ENCODE data around the gene PARK7. TPM values are rescaled to one million over a fixed set of nuclear protein-coding genes. Genes with fewer than 3 reads are reported as not detected.

PARK7 gene
- total RNA-seq, 4 donors from 2014 or later: 91.7 to 176 (median 166) TPM

- Histone ChIP-seq H3K36me3 (no peaks in the 10 kb centered on the region), H3K27me3 (no peaks in the 10 kb centered on the region), H3K4me3 (no peak overlapping the region), H3K9me3 (no peaks in the 10 kb centered on the region), H3K27ac (no peak overlapping the region), H3K4me1 (no peaks in the 10 kb centered on the region)
- DNase-seq: no peak
- intact Hi-C loops (cut with DNase I; ENCODE audit: low total_unique reads): no loop called here
- TF ChIP-seq POLR2A (IDR thresholded peaks at IDR 0.05) (no peak), CTCF (IDR thresholded peaks at IDR 0.05) (no peak)
These were observed 33.3 kb upstream of the PARK7 start for GRCh38 chr1:7928247-7928646.

DNA sequence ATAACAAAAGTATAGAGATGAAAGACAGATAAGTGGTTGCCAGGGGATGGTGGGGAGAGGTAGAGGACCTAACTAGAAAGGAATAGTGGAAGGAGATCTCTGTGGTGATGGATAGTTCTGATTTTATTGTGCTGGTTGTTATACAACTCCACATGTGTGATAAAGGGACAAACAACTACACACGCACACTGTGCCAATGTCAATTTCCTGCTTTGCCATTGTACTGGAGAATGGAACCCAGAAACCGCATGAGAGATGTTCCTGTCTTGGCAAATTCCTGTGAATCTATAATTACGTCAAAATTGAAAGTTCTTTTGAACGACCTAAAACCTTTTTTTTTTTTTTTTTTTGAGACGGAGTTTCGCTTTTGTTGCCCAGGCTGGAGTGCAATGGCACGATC, 31.9 kb upstream of the PARK7 start:
- H3K4me3 ChIP-seq: no peak overlapping the region
- TF ChIP-seq CTCF (IDR thresholded peaks at IDR 0.05) (no peak), POLR2A (IDR thresholded peaks at IDR 0.05) (no peak)
- H3K9me3 ChIP-seq: no peaks in the 10 kb centered on the region
- DNase-seq: no peak
- no peaks in the 10 kb centered on the region for H3K27me3 ChIP-seq
- intact Hi-C loops (cut with DNase I; ENCODE audit: low total_unique reads): no loop called here
- no peak overlapping the region for H3K27ac ChIP-seq
- no peaks in the 10 kb centered on the region for H3K4me1 ChIP-seq
- H3K36me3 ChIP-seq: no peaks in the 10 kb centered on the region

DNA sequence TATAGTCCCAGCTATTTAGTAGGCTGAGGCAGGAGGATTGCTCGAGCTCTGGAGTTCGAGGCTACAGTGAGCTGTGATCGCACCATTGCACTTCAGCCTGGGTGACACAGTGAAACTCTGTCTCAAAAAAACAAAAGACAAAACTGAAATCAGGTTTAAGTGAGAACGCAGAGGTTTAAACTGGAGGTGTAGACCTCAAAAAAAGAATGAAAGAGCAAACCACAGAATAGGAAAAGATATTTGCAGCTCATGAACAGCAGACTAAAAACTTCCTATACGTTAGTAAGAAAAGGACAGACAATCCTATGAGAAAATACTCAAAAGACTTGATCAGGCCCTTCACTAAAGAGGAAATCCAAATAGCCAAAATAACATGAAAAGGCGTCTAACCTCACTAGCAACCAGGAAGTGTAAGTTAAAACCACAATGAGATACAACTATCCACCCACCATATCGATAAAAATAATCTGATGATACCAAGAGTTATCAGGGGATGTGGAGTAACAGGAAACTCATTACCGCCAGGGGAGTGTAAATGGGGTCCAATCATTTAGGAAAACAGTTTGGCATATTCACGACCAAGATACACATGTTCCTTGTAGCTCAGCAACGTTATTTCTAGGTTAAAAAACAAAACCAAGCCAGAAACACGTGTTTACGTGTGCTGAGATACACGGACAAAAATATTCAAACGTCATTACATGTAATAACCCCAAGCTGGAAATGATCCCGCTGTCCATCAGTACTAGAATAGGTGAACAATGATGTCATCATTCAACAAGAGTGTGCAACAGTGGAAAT, 30.7 kb upstream of the PARK7 start:
- H3K36me3 ChIP-seq: no peaks in the 10 kb centered on the region
- intact Hi-C loops (cut with DNase I; ENCODE audit: low total_unique reads): no loop called here
- TF ChIP-seq POLR2A (IDR thresholded peaks at IDR 0.05) (no peak), CTCF (IDR thresholded peaks at IDR 0.05) (no peak)

GRCh38 chr1:7931446-7931812, 30.1 kb upstream of the PARK7 start:
- TF ChIP-seq CTCF (IDR thresholded peaks at IDR 0.05): no peak
- TF ChIP-seq POLR2A (IDR thresholded peaks at IDR 0.05): no peak
- intact Hi-C loops (cut with DNase I; ENCODE audit: low total_unique reads): no loop called here
- Histone ChIP-seq H3K9me3 (no peaks in the 10 kb centered on the region), H3K27me3 (peaks cover 0 to 1% of the 10 kb centered on the region in 2 donors), H3K4me1 (no peaks in the 10 kb centered on the region), H3K4me3 (no peak overlapping the region), H3K27ac (no peak overlapping the region), H3K36me3 (no peaks in the 10 kb centered on the region)
- no peak for DNase-seq

More for the DNA sequence above, 30.7 kb upstream of the PARK7 start:
- no peak overlapping the region for H3K4me3 ChIP-seq
- no peaks in the 10 kb centered on the region for H3K4me1 ChIP-seq
- H3K27ac ChIP-seq: no peak overlapping the region
- no peaks in the 10 kb centered on the region for H3K27me3 ChIP-seq
- DNase-seq: no peak
- no peaks in the 10 kb centered on the region for H3K9me3 ChIP-seq

DNA sequence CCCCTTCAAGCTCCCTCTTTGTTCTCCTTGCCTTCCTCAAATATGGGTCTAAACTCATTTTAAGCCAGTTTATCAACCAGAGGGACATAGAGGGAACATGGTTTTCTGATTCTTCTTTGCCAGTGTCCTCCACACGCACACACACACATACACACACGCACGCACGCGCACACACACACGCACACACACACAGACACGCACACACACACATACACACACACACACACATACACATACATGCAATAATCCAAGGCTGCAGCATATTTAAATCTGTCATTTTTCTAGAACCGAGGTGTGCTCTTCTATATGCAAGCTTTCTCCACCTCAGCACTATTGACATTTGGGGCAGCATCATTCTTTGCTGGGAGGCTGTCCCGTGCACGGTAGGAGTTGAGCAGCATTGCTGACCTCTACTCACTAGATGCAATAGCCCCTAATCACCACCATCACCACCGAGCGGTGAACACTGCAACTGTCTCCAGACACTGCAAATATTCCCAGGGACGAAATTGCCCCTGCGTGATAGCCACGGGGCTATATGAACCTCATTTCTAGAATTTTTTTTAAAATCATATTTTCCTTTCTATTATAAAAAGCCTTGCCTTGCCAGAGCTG, 28.9 kb upstream of the PARK7 start:
- H3K4me1 ChIP-seq: no peaks in the 10 kb centered on the region
- intact Hi-C loops (cut with DNase I; ENCODE audit: low total_unique reads): no loop called here
- peaks cover 0 to 6% of the 10 kb centered on the region in 2 donors for H3K27me3 ChIP-seq
- no peak for DNase-seq
- H3K27ac ChIP-seq: no peak overlapping the region
- H3K36me3 ChIP-seq: no peaks in the 10 kb centered on the region
- no peak for TF ChIP-seq POLR2A (IDR thresholded peaks at IDR 0.05)
- TF ChIP-seq CTCF (IDR thresholded peaks at IDR 0.05): no peak
- H3K9me3 ChIP-seq: no peaks in the 10 kb centered on the region
- H3K4me3 ChIP-seq: no peak overlapping the region

Measured in uterus (tissue), 4 donors.